HepG2 (cell line): Measurements from ENCODE around the gene MFSD6.

ENCODE experiments used
- EZH2 ChIP-seq: conservative IDR thresholded peaks from 2 replicates; pipeline ENCODE4 v1.6.1; 2012; ENCODE audit warnings: mild to moderate bottlenecking, low read depth, low read length, moderate library complexity
- SSRP1 ChIP-seq: IDR thresholded peaks from 2 replicates; pipeline ENCODE4 v1.6.1; 2016; ENCODE audit warnings: control low read depth
- ZNF572 ChIP-seq: sonication (generic); formaldehyde crosslinking; IDR thresholded peaks from 2 replicates; pipeline ENCODE4 v1.5.1; 2020; ENCODE audit warnings: mild to moderate bottlenecking, missing genetic modification reagents
- TF ChIP-seq, protein P1 (sequence below): conservative IDR thresholded peaks from 2 replicates; pipeline ENCODE4 v1.6.1; 2018; ENCODE audit warnings: missing genetic modification reagents
- TF ChIP-seq, protein P2 (sequence below): sonication (generic); formaldehyde crosslinking; IDR thresholded peaks from 2 replicates; pipeline ENCODE4 v1.5.0; 2020; ENCODE audit warnings: mild to moderate bottlenecking, missing genetic modification reagents, moderate library complexity

DNA sequence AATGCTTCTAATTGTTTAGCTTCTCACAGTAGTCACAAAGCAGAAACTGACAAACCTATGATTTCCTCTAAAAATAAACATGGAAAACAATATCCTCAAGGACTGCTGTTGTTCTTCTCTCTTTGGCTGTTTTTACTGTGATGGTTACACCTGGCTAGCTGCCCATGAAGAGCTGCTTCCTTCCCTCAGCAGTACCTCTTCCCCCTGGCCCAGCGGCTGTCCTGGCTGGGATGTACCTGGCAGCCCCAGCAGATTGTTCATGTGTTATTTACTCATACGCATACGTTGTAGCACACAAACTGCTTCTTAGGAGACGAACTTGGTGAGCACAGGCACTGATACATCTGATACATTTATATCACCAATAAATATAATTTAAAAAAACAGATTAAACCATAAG lies 99.0 kb downstream of the MFSD6 start:
- TF ChIP-seq, protein P1, sequence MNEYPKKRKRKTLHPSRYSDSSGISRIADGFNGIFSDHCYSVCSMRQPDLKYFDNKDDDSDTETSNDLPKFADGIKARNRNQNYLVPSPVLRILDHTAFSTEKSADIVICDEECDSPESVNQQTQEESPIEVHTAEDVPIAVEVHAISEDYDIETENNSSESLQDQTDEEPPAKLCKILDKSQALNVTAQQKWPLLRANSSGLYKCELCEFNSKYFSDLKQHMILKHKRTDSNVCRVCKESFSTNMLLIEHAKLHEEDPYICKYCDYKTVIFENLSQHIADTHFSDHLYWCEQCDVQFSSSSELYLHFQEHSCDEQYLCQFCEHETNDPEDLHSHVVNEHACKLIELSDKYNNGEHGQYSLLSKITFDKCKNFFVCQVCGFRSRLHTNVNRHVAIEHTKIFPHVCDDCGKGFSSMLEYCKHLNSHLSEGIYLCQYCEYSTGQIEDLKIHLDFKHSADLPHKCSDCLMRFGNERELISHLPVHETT (CRISPR knock-in tag) = no peak
- no peak for TF ChIP-seq ZNF572 (CRISPR knock-in tag)
- TF ChIP-seq SSRP1 (CRISPR knock-in tag) = no peak
- TF ChIP-seq, protein P2, sequence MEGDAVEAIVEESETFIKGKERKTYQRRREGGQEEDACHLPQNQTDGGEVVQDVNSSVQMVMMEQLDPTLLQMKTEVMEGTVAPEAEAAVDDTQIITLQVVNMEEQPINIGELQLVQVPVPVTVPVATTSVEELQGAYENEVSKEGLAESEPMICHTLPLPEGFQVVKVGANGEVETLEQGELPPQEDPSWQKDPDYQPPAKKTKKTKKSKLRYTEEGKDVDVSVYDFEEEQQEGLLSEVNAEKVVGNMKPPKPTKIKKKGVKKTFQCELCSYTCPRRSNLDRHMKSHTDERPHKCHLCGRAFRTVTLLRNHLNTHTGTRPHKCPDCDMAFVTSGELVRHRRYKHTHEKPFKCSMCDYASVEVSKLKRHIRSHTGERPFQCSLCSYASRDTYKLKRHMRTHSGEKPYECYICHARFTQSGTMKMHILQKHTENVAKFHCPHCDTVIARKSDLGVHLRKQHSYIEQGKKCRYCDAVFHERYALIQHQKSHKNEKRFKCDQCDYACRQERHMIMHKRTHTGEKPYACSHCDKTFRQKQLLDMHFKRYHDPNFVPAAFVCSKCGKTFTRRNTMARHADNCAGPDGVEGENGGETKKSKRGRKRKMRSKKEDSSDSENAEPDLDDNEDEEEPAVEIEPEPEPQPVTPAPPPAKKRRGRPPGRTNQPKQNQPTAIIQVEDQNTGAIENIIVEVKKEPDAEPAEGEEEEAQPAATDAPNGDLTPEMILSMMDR (CRISPR knock-in tag) = no peak
- TF ChIP-seq EZH2 = no peak
